GM12872 (cell line): ENCODE results near the gene PLAAT3.

Experiments
- CTCF ChIP-seq: IDR thresholded peaks from 3 replicates; pipeline ENCODE4 v1.5.1; 2011; ENCODE audit warnings: low read depth, mild to moderate bottlenecking, low read length, moderate library complexity; ENCODE audit not compliant: insufficient read depth

PLAAT3 gene

DNA sequence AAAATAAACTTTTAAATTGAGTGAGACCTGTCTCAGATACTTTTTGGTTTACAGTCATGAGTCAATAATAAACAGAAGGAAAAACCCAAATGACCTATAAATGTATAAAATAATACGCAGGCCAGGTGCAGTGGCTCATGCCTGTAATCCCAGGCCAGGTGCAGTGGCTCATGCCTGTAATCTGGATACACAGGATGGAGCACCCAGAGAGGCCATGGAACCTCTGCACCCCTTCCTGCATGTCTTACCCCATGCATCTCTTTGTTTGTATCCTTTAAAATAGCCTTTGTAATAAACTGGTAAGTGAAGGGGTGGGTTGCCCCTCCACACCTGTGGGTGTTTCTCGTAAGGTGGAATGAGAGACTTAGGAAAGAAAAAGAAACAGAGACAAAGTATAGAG is 86.6 kb downstream of the PLAAT3 start:
- TF ChIP-seq CTCF: no peak
